GM18505 (cell line): ENCODE measurements around the gene SALL3.

ENCODE experiments used
- ATAC-seq: cut with Tn5 transposase; IDR thresholded peaks from one replicate; pipeline ENCODE4 v1.9.1; 2021; ENCODE audit not compliant: unreplicated experiment
- POLR2A ChIP-seq: IDR thresholded peaks from 4 replicates; pipeline ENCODE4 v1.6.1; 2011; ENCODE audit warnings: borderline replicate concordance; ENCODE audit not compliant: insufficient read depth, insufficient read length; ENCODE audit errors: extremely low read depth

The SALL3 gene

GRCh38 chr18:78994531-78994930 is 14.9 kb downstream of the SALL3 start:
- no peak for ATAC-seq
- no peak for TF ChIP-seq POLR2A

DNA sequence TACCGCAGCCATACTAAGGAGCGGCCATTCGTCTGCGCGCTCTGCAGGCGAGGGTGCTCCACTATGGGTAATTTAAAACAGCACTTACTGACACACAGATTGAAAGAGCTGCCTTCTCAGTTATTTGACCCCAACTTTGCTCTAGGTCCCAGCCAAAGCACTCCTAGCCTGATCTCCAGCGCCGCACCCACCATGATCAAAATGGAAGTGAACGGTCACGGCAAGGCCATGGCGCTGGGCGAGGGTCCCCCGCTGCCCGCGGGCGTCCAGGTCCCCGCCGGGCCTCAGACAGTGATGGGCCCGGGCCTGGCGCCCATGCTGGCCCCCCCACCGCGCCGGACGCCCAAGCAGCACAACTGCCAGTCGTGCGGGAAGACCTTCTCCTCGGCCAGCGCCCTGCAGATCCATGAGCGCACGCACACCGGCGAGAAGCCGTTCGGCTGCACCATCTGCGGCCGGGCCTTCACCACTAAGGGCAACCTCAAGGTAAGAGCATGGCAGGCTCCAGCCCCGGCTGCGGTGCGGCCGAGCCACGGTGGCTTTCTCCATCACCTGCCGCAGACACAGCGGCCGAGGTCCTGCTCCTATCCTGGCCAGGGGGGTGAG is 15.5 kb downstream of the SALL3 start:
- TF ChIP-seq POLR2A, result no peak
- no peak for ATAC-seq

GRCh38 chr18:78995740-78996395 is 16.2 kb downstream of the SALL3 start:
- TF ChIP-seq POLR2A, result no peak

GRCh38 chr18:78996741-78997490 is 17.3 kb downstream of the SALL3 start:
- TF ChIP-seq POLR2A, result no peak
- ATAC-seq, result no peak

More at GRCh38 chr18:78995740-78996395, 16.2 kb downstream of the SALL3 start:
- ATAC-seq, result no peak

- no peak for ATAC-seq
- TF ChIP-seq POLR2A, result no peak
Measured at GRCh38 chr18:78998371-78999071, 18.9 kb downstream of the SALL3 start.

GRCh38 chr18:78999939-79000338 is 20.3 kb downstream of the SALL3 start:
- ATAC-seq, result no peak

GRCh38 chr18:79000997-79001396 is 21.4 kb downstream of the SALL3 start:
- no peak for TF ChIP-seq POLR2A
- no peak for ATAC-seq

More at GRCh38 chr18:78999939-79000338, 20.3 kb downstream of the SALL3 start:
- TF ChIP-seq POLR2A, result no peak

GRCh38 chr18:79005653-79006052 is 26.0 kb downstream of the SALL3 start:
- TF ChIP-seq POLR2A, result no peak
- no peak for ATAC-seq

GRCh38 chr18:79006106-79006795 is 26.6 kb downstream of the SALL3 start:
- no peak for TF ChIP-seq POLR2A
- ATAC-seq, result no peak

DNA sequence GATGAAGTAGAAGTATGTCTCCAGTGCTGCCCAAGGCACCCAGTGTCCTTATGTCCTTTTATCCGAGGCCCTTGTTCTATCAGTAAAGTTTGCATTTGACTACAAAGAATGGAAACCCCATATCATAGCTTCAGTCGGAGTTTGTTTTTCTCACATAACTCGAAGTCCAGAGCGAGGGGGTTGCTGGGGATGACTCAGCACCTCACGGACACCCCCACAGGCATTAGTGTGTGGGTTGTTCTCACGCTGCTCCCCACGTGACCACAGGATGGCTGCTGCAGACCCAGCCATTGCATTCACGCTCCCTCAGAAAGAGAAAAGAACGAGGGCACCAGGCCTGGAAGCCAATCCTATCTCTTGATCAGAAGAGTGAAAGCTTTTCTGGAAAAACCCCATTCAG is 27.8 kb downstream of the SALL3 start:
- TF ChIP-seq POLR2A, result no peak
- no peak for ATAC-seq

DNA sequence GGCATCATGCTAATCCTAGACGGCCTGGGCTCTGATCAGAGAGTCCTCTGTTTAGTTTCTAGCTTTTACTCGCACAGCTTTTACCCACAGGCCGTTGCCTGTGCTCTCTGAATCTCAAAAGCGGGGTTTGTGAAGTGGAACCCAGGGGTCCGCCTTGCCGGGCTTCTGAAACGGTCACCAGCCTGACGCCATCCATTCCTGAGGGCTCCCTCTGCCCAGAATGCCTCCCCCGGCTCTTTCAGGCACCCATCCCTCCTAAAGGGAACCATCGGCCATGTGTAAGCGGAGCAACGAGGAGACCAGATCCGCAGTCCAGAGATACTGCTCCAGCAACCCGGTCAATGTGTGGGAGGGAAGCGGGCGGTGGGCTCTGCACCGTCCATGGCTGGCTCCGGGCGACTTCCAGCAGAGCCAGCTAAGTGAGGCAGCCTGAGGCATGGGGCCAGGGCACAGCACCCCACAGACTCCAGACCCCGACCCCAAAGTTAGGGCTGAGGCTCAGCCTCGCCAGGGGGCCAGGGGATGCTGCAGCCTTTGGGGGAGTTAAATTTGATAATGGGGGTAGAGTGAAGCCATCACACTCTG is 28.8 kb downstream of the SALL3 start:
- TF ChIP-seq POLR2A, result no peak
- no peak for ATAC-seq

- ATAC-seq, result no peak
- no peak for TF ChIP-seq POLR2A
Measured at GRCh38 chr18:79010802-79011201, 31.2 kb downstream of the SALL3 start.
